Large intestine (tissue), 3 donors: Measurements from ENCODE around the gene DPH1. TPM values are rescaled to one million over a fixed set of nuclear protein-coding genes. Genes with fewer than 3 reads are reported as not detected.

ENCODE experiments used
- DNase-seq, 2 donors: peaks; one replicate each; pipeline versions ENCODE4 v3.0.0 to v3.0.0-alpha.2; 2013
- H3K27ac ChIP-seq: one replicate; pipeline ENCODE4 v1.5.1; 2013; ENCODE audit warnings: low read length
- H3K27me3 ChIP-seq: 2 replicates; pipeline ENCODE4 v1.6.1; 2013; ENCODE audit warnings: low read length; ENCODE audit not compliant: control insufficient read depth, insufficient read depth
- H3K36me3 ChIP-seq: 2 replicates; pipeline ENCODE4 v1.6.1; 2013; ENCODE audit warnings: low read length; ENCODE audit not compliant: control insufficient read depth, insufficient read depth
- H3K4me1 ChIP-seq: one replicate; pipeline ENCODE4 v1.6.1; 2013; ENCODE audit warnings: low read length; ENCODE audit not compliant: control insufficient read depth, insufficient read depth
- H3K4me3 ChIP-seq: one replicate; pipeline ENCODE4 v1.5.1; 2013; ENCODE audit warnings: low read length
- H3K9me3 ChIP-seq: one replicate; pipeline ENCODE4 v1.6.1; 2013; ENCODE audit warnings: mild to moderate bottlenecking, low read depth, low read length, moderate library complexity; ENCODE audit not compliant: control insufficient read depth
- WGBS: methylation state at CpG from one replicate; pipeline ENCODE4 v1.1.5; 2013; ENCODE audit warnings: low lambda C conversion rate; ENCODE audit not compliant: insufficient coverage; 5-methylcytosine and 5-hydroxymethylcytosine counted together
- polyA plus RNA-seq: library from polyadenylated mRNA; unstranded; fragments of 120-200 nt; gene quantifications from one replicate; pipeline ENCODE4 v1.2.1, GENCODE V29; 2013

Gene DPH1
- polyA plus RNA-seq, 1 donor = 40.4 TPM

DNA sequence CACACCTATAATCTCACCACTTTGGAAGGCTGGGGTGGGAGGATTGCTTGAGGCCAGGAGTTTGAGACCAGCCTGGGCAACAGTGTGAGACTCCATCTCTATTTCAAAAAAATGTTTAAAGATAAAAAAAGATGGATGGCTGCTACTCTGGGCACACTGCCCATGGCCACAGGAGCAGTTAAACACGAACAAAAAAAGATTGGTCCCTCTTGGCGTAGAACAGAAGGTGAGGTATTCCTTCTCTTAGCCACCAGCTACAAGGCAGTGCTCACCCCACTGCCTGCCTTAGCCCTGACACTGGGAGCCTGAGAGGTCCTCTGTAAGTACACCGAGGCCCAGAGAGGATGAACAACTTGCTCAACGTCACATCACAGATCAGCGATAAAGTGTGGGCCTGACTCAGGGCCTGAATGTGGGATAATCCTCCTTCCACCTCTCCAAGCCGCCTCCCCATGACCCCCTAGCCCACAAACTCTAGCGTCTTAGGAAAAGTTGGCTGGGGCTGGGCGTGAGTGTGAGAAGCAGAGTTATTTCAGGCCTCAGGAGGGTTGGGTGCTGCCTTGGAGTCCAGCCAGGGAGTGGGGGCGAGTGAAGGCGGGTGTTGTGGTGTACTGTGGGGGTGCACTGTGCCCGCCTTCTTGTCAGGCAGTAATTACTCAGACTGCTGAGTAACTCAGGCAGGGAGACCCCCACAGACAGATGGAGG, 2.3 kb upstream of the DPH1 start:
- DNase-seq = no peak
- no peak overlapping the region for H3K27ac ChIP-seq
- peaks cover 3% of the 10 kb centered on the region for H3K9me3 ChIP-seq
- H3K4me1 ChIP-seq = peaks cover 22% of the 10 kb centered on the region
- H3K4me3 ChIP-seq = no peak overlapping the region
- WGBS = no CpG with 5 or more reads among the region's 11 CpGs
- peaks cover 2% of the 10 kb centered on the region for H3K36me3 ChIP-seq
- peaks cover 64% of the 10 kb centered on the region for H3K27me3 ChIP-seq

DNA sequence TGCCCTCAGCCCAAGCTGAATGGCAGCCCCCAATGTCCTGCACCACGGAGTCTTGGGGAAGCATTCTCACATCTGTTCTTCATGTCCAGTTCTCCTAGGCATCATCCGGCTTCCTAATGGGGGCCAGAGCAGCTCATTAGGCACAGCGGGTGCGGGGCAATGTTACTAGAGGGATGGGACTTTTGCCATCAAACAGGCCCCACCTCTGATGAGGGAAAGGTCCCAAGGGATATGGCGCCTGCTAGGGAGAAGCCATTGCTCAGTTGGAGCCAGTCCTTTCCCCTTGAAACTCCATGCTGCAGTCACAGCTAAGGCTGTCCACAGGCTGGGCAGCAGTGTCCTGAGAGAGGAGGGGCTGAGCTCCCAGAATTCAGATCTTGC, 1.7 kb upstream of the DPH1 start:
- peaks cover 59% of the 10 kb centered on the region for H3K27me3 ChIP-seq
- DNase-seq = no peak
- H3K36me3 ChIP-seq = peaks cover 3% of the 10 kb centered on the region
- no CpG with 5 or more reads among the region's 5 CpGs for WGBS
- H3K27ac ChIP-seq = no peak overlapping the region
- H3K4me1 ChIP-seq = peaks cover 22% of the 10 kb centered on the region
- H3K9me3 ChIP-seq = peaks cover 3% of the 10 kb centered on the region
- no peak overlapping the region for H3K4me3 ChIP-seq

DNA sequence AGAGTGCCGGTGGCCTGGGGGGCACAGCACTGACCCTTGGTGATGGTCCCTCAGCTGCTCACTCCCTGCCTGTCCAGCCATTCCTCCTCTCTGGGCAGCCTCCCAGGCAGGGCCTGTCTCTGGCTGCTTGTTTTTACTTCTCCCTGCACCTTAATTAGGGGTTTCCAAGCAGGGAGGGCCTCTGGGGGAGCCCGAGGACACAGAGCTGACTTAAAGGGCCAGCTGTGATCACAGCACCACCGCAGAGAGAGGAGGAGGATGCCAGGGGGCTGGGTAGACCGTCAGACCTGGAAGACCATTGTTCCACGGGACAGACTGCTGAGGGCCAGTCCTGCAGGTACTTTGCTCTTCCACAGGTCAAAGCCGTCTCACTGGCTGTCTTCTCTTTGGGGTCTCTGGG, 1.2 kb upstream of the DPH1 start:
- peaks cover 3% of the 10 kb centered on the region for H3K9me3 ChIP-seq
- H3K36me3 ChIP-seq = peaks cover 8% of the 10 kb centered on the region
- no peak overlapping the region for H3K27ac ChIP-seq
- no CpG with 5 or more reads among the region's 6 CpGs for WGBS
- no peak for DNase-seq
- peaks cover 54% of the 10 kb centered on the region for H3K27me3 ChIP-seq
- peaks cover 22% of the 10 kb centered on the region for H3K4me1 ChIP-seq
- no peak overlapping the region for H3K4me3 ChIP-seq

DNA sequence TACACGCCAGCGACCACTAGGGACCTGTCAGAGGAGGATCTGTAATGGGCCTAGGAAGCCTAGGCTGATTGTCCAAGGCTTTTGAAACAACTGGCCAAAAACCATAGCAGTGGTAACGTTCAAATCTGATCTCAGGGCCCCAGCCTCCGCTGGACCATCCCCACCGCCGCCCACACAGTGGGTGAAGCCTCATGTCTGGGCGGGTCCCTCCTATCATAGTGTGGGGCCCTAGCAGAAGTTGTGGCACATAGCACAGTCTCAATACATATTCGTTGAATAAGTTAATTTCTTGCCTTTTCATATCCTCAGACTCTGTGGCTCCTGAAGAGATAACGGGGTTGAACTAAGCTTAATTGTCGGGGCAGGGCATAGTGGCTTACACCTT, 818 bp downstream of the DPH1 start:
- Histone ChIP-seq H3K4me3 (peak overlapping the region; percentile 97), H3K36me3 (peaks cover 16% of the 10 kb centered on the region), H3K27ac (no peak overlapping the region), H3K9me3 (peaks cover 2% of the 10 kb centered on the region), H3K27me3 (peaks cover 35% of the 10 kb centered on the region), H3K4me1 (peaks cover 11% of the 10 kb centered on the region)
- WGBS = no CpG with 5 or more reads among the region's 10 CpGs
- DNase-seq = no peak

DNA sequence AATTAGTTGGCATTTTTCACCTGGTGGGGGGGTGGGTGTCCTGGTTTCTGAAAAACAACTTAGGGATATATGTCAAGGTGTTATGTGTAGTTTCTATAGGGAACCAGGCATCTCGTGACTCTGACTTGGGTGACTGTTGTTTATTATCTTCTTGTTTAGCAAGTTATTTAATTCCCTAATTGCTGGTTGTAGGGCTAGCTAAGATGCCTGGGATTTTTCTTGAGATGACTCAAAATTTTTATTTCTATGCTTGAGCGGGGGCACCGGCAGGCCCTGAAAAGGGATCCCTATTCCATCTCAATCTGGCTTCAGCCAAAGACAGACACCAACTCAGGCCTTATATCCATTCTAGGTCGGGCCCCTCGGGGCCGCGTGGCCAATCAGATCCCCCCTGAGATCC, 3.2 kb downstream of the DPH1 start:
- no CpG with 5 or more reads among the region's 7 CpGs for WGBS
- Histone ChIP-seq H3K4me3 (no peak overlapping the region), H3K27ac (no peak overlapping the region), H3K27me3 (peaks cover 13% of the 10 kb centered on the region), H3K36me3 (peaks cover 38% of the 10 kb centered on the region), H3K9me3 (no peaks in the 10 kb centered on the region), H3K4me1 (peaks cover 7% of the 10 kb centered on the region)
- DNase-seq = no peak

DNA sequence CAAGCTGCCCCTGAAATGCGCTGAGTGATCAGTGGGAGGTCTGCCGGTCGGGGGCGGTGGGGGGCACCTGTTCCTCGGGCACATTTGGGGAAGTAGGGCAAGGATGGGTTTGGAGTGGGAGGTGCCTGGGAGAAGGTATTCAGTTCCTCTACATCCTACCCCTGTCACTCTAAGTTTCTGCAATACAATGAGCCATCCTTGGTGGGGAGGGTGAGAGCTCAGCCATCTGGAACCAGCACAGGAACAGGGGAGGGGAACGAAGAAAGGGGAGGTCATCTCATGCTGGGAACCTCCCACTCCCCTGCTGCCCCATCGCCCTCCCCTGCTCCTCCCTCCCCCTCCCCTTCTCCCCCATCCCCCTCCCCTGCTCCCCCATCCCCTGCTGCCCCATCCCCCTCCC, 4.2 kb downstream of the DPH1 start:
- peaks cover 44% of the 10 kb centered on the region for H3K36me3 ChIP-seq
- peaks cover 4% of the 10 kb centered on the region for H3K27me3 ChIP-seq
- no CpG with 5 or more reads among the region's 7 CpGs for WGBS

DNA sequence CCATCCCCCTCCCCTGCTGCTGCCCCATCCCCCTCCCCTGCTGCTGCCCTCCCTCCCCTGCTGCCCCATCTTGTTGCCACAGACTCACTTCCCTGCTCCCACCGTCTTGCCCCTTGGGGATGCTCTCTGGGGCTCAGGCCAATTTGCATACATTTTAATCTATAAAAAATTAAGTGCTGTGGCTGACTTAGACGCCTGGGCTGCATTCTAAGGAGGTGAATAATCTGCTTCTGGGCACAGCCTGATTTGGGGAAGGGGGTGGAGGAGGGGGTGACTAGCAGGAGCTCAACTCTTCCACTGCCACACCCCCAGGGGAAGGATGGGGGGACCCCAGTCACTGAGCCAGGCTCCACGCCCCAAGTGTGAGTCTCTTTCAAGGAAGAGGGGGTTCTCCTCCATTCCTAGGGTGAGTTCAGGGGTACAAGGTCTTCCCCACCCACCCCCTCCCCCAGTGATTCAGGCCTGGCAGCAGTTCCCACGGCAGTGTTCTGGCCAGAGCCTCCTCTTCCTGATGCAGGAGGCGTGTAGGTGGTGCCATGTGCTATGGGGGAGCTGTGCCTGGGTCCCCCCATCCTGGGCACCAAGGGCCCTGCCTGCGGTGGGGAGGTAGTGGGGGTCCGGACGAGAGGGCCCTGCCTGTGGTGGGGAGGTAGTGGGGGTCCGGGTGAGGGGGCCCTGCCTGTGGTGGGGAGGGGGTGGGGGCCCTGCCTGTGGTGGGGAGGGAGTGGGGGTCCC, 5.0 kb downstream of the DPH1 start:
- Histone ChIP-seq H3K27ac (no peak overlapping the region), H3K36me3 (peaks cover 47% of the 10 kb centered on the region), H3K27me3 (no peaks in the 10 kb centered on the region), H3K4me1 (peaks cover 4% of the 10 kb centered on the region), H3K9me3 (no peaks in the 10 kb centered on the region), H3K4me3 (no peak overlapping the region)
- no peak for DNase-seq
- WGBS = no CpG with 5 or more reads among the region's 9 CpGs

More for the DNA sequence above, 4.2 kb downstream of the DPH1 start:
- Histone ChIP-seq H3K4me3 (no peak overlapping the region), H3K9me3 (no peaks in the 10 kb centered on the region), H3K27ac (no peak overlapping the region), H3K4me1 (peaks cover 7% of the 10 kb centered on the region)
- no peak for DNase-seq

DNA sequence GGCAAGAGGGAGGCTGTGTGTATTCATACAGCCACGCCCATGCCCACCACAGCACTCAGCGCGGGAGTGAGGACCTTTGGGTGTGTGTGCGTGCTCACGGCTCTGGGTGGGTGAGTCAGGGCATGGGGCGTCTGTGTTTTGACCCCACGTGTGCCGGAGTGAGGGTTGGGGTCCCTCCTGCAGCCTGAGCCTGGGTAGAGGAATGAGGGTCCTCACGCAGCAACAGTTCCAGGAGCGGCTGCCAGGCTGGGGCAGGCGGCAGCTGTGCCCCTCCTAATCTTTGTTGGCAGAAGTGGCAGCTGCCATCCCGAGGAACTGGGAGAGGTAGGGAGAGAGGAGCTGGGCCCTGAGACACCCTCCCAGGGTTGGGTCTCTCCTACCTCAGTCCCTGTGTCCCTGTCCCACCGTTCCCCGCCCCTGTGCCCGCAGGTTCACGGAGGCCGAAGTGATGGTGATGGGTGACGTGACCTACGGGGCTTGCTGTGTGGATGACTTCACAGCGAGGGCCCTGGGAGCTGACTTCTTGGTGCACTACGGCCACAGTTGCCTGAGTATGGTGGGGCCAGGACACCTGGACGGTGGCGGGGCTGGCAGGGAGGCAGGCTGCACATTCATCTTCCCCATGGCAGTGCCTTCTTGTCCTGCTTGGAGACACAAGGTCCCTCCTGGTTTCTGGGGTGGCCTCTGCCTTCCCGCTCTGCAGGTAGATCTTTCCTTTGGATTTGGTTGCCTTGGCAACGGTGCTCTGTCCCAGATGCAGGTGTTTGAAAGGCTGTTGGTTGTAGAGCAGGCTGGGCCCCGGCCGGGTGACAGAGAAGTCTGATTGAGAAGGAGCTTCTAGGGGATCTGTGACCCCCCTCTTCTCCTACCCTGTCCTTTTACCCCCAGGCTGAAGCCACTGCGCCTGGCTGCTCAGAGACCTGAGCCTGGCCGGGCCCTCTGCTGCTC, 5.9 kb downstream of the DPH1 start:
- no peak for DNase-seq
- H3K4me1 ChIP-seq = peaks cover 3% of the 10 kb centered on the region
- no peak overlapping the region for H3K4me3 ChIP-seq
- peaks cover 53% of the 10 kb centered on the region for H3K36me3 ChIP-seq
- WGBS = no CpG with 5 or more reads among the region's 29 CpGs
- no peaks in the 10 kb centered on the region for H3K9me3 ChIP-seq
- H3K27me3 ChIP-seq = no peaks in the 10 kb centered on the region
- H3K27ac ChIP-seq = no peak overlapping the region

DNA sequence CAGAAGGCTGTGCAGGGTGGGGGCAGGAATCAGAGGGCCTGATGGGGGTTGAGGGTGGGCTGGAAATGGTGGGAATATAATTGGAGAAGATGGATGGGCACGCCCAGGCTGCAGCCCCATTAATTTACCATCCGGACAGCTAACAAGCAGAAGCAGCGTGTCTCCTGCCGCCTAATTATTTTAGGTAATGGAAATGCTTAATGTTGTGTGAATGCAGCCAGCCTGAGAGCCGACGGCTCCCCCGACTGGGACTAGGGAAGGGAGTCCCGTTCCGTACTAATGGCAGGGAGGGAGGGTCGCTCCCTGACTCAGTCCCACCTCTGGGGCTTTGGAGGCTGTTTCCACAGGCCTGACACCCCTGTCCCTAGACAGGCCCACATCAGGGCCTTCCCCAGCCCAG, 7.2 kb downstream of the DPH1 start:
- Histone ChIP-seq H3K4me3 (no peak overlapping the region), H3K9me3 (no peaks in the 10 kb centered on the region), H3K4me1 (peaks cover 4% of the 10 kb centered on the region), H3K27ac (no peak overlapping the region), H3K36me3 (peaks cover 53% of the 10 kb centered on the region), H3K27me3 (no peaks in the 10 kb centered on the region)
- DNase-seq = no peak
- WGBS = no CpG with 5 or more reads among the region's 10 CpGs

DNA sequence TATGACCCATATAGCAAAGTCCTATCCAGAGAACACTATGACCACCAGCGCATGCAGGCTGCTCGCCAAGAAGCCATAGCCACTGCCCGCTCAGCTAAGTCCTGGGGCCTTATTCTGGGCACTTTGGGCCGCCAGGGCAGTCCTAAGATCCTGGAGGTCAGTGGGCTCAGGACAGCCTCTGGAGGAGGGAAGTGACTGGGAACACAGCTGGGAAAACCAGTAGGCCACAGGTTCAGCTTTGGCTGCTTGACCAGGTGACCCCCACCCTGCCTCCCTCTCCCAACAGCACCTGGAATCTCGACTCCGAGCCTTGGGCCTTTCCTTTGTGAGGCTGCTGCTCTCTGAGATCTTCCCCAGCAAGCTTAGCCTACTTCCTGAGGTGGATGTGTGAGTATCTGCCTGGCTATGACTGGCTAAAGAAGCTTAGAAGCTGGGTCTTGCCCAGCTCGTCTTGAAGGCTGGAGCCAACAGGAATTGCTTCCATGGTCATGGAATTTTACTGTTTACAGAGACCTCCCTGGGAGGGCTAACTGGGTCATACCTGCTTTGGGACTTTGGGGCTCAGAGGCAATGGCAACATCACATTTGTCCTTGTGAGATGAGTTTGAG, 10.4 kb downstream of the DPH1 start:
- no CpG with 5 or more reads among the region's 7 CpGs for WGBS
- peaks cover 12% of the 10 kb centered on the region for H3K4me1 ChIP-seq
- no peaks in the 10 kb centered on the region for H3K27me3 ChIP-seq
- H3K4me3 ChIP-seq = no peak overlapping the region
- H3K9me3 ChIP-seq = no peaks in the 10 kb centered on the region
- peaks cover 62% of the 10 kb centered on the region for H3K36me3 ChIP-seq
- H3K27ac ChIP-seq = no peak overlapping the region
- no peak for DNase-seq
